ENCODE data around the gene CPSF3.
"Not testable (repeated sequence)": the region's sequence is repeated elsewhere in the genome, so short reads cannot be mapped to it uniquely, and the experiment has no call there.

CPSF3 gene

GRCh38 chr2:9472511-9472910 is 49.1 kb downstream of the CPSF3 start:
- DNase-seq, result no peak

- DNase-seq, result no peak
These were observed 50.0 kb downstream of the CPSF3 start for GRCh38 chr2:9473308-9473984.

GRCh38 chr2:9473985-9474360 is 50.5 kb downstream of the CPSF3 start:
- peak; percentile 12 to 35 for DNase-seq

GRCh38 chr2:9474361-9475057 is 51.1 kb downstream of the CPSF3 start, which contains the start of gene IAH1:
IAH1 (plus strand) TSS chr2:9474551; CDS start chr2:9474567, 16 bp downstream.
- DNase-seq, result peak in 1 of 2 donors; percentile 68

GRCh38 chr2:9477914-9478313 is 54.5 kb downstream of the CPSF3 start:
- DNase-seq, result no peak

- DNase-seq, result no peak
These were observed 55.1 kb downstream of the CPSF3 start for GRCh38 chr2:9478526-9478925.

GRCh38 chr2:9480157-9480556 is 56.7 kb downstream of the CPSF3 start:
- DNase-seq, result no peak

- DNase-seq, result no peak
These were observed 59.7 kb downstream of the CPSF3 start for GRCh38 chr2:9483107-9483506.

GRCh38 chr2:9484533-9484932 is 61.1 kb downstream of the CPSF3 start:
- no peak for DNase-seq

- DNase-seq, result no peak
These were observed 65.4 kb downstream of the CPSF3 start for GRCh38 chr2:9488583-9489547.

GRCh38 chr2:9490789-9491188 is 67.3 kb downstream of the CPSF3 start:
- no peak for DNase-seq

GRCh38 chr2:9492927-9493326 is 69.5 kb downstream of the CPSF3 start:
- no peak for DNase-seq

- DNase-seq, result no peak
These were observed 70.0 kb downstream of the CPSF3 start for GRCh38 chr2:9493478-9493877.

- no peak for DNase-seq
These were observed 70.6 kb downstream of the CPSF3 start for GRCh38 chr2:9494081-9494480.

- DNase-seq, result no peak
These were observed 73.6 kb downstream of the CPSF3 start for GRCh38 chr2:9497017-9497416.

GRCh38 chr2:9498210-9498609 is 74.8 kb downstream of the CPSF3 start:
- DNase-seq, result no peak

- DNase-seq, result no peak
These were observed 85.5 kb downstream of the CPSF3 start for GRCh38 chr2:9508931-9509330.

GRCh38 chr2:9513946-9514345 is 90.5 kb downstream of the CPSF3 start:
- DNase-seq, result not testable (repeated sequence)

GRCh38 chr2:9517118-9517782 is 93.8 kb downstream of the CPSF3 start:
- no peak for DNase-seq

GRCh38 chr2:9518163-9518562 is 94.7 kb downstream of the CPSF3 start:
- DNase-seq, result no peak

GRCh38 chr2:9518780-9519179 is 95.3 kb downstream of the CPSF3 start:
- DNase-seq, result no peak

GRCh38 chr2:9519250-9519649 is 95.8 kb downstream of the CPSF3 start:
- no peak for DNase-seq

Data from hippocampal formation (tissue), 2 donors.